A549 (cell line): Measurements from ENCODE around the gene ARHGAP30. TPM values are rescaled to one million over a fixed set of nuclear protein-coding genes. Genes with fewer than 3 reads are reported as not detected.
A peak's percentile ranks its signal among the peaks of the same experiment; 100 is the strongest.
"Not testable (repeated sequence)": the region's sequence is repeated elsewhere in the genome, so short reads cannot be mapped to it uniquely, and the experiment has no call there.

Experiments
- ATAC-seq, 2 experiments: fragments of 200-7000 bp in 1 of 2; fragments of >200 bp in 1 of 2; cut with Nextera tagmentation in 1 of 2; cut with Tn5 transposase in 1 of 2; 3 replicates each; pipeline versions ENCODE4 v1.8.0 to v1.9.1; 2018 to 2020; ENCODE audit warnings: mild to moderate bottlenecking in 1 of 2, moderate library complexity in 1 of 2
- CTCF ChIA-PET: fragments of 300-600 bp; sonication (Branson Sonifier 250); formaldehyde crosslinking; extraction: SDS; loops from one replicate; lab custom pipeline; 2021; ENCODE audit warnings: antibody characterized with exemption, inconsistent platforms; lab: Yijun Ruan, JAX
- POLR2A ChIA-PET: fragments of 350-600 bp; formaldehyde crosslinking; extraction: SDS; loops from one replicate; lab custom pipeline; 2021; ENCODE audit warnings: antibody characterized with exemption, inconsistent platforms; lab: Yijun Ruan, JAX
- DNase-seq, 2 experiments: peaks; one replicate each; pipeline versions ENCODE4 v3.0.0 to v3.0.0-alpha.2; 2011 to 2016; ENCODE audit warnings: low read depth in 1 of 2, low spot score in 1 of 2
- FAIRE-seq: peaks from 2 replicates; lab custom pipeline; 2011; peaks lifted over from hg19 to GRCh38; lab: Jason Lieb, UNC
- H3K27ac ChIP-seq, 2 experiments: fragments of >200 bp; sonication (Bioruptor Twin); formaldehyde crosslinking; 3 replicates each; pipeline ENCODE4 v1.5.1; 2016 to 2017
- H3K4me1 ChIP-seq: fragments of >200 bp; sonication (Bioruptor Twin); formaldehyde crosslinking; 3 replicates; pipeline ENCODE4 v1.6.1; 2016
- H3K4me2 ChIP-seq: fragments of >200 bp; sonication (Bioruptor Twin); formaldehyde crosslinking; 3 replicates; pipeline ENCODE4 v1.6.1; 2016
- H3K4me3 ChIP-seq: fragments of >200 bp; sonication (Bioruptor Twin); formaldehyde crosslinking; 3 replicates; pipeline ENCODE4 v1.5.1; 2016
- H3K9me3 ChIP-seq: fragments of >200 bp; sonication (Bioruptor Twin); formaldehyde crosslinking; 3 replicates; pipeline ENCODE4 v1.6.1; 2016
- EHF ChIP-seq: fragments of 250-450 bp; sonication (Bioruptor Pico); IDR thresholded peaks from 2 replicates; pipeline ENCODE4 v1.5.0; 2020; ENCODE audit warnings: mild to moderate bottlenecking
- FOXS1 ChIP-seq: fragments of 250-450 bp; sonication (Bioruptor Pico); IDR thresholded peaks from 2 replicates; pipeline ENCODE4 v1.5.0; 2020; ENCODE audit warnings: mild to moderate bottlenecking, moderate library complexity
- GATA3 ChIP-seq: IDR thresholded peaks from 2 replicates; pipeline ENCODE4 v1.6.1; 2012; ENCODE audit warnings: borderline replicate concordance
- HEYL ChIP-seq: fragments of 250-450 bp; sonication (Bioruptor Pico); IDR thresholded peaks from 2 replicates; pipeline ENCODE4 v1.8.0; 2021; ENCODE audit warnings: mild to moderate bottlenecking, moderate library complexity
- JUNB ChIP-seq: fragments of >200 bp; sonication (Bioruptor Twin); formaldehyde crosslinking; IDR thresholded peaks from 2 replicates; pipeline ENCODE4 v1.6.1; 2016
- NR3C1 ChIP-seq: fragments of >200 bp; sonication (Bioruptor Twin); formaldehyde crosslinking; IDR thresholded peaks from 3 replicates; pipeline ENCODE4 v1.6.1; 2017
- PHF8 ChIP-seq: fragments of 200-600 bp; sonication (generic); IDR thresholded peaks from 2 replicates; pipeline ENCODE4 v1.6.1; 2016; ENCODE audit warnings: low read depth, mild to moderate bottlenecking, antibody characterized with exemption, moderate library complexity, borderline replicate concordance
- POLR2AphosphoS2 ChIP-seq: conservative IDR thresholded peaks from 2 replicates; pipeline ENCODE4 v1.6.1; 2012; ENCODE audit warnings: low read length, improper control_type of control experiment, inconsistent platforms
- RFX5 ChIP-seq: fragments of 450-650 bp; IDR thresholded peaks from 2 replicates; pipeline ENCODE4 v1.7.1; 2014; ENCODE audit warnings: antibody characterized with exemption, mild to moderate bottlenecking, moderate library complexity
- TFCP2L1 ChIP-seq: fragments of 250-450 bp; sonication (Bioruptor Pico); IDR thresholded peaks from 2 replicates; pipeline ENCODE4 v1.5.0; 2021; ENCODE audit warnings: mild to moderate bottlenecking
- WGBS: methylation state at CpG from one replicate; pipeline ENCODE4 v1.1.6; 2017; ENCODE audit errors: missing lambda C conversion rate; 5-methylcytosine and 5-hydroxymethylcytosine counted together
- polyA plus RNA-seq, 4 experiments: library from polyadenylated mRNA; depleted of rRNA in 3 of 4; stranded (reverse); fragments of >200 nt; fragmentation: RNase III in 1 of 4; extraction: RNeasy Plus Mini Kit Qiagen cat#74134 plus additional on column Dnase treatment in 1 of 4; gene quantifications; 2 replicates in 3 of 4; 3 replicates in 1 of 4; pipeline ENCODE4 v1.2.3, GENCODE V29; 2011 to 2017
- TF ChIP-seq, protein P1 (sequence below): fragments of >200 bp; sonication (Bioruptor Twin); formaldehyde crosslinking; IDR thresholded peaks from 2 replicates; pipeline ENCODE4 v1.6.1; 2016
- TF ChIP-seq, protein P2 (sequence below): fragments of >200 bp; sonication (Bioruptor Twin); formaldehyde crosslinking; IDR thresholded peaks from 3 replicates; pipeline ENCODE4 v1.6.1; 2016
- TF ChIP-seq, protein P3 (sequence below): fragments of >200 bp; sonication (Bioruptor Twin); formaldehyde crosslinking; IDR thresholded peaks from 3 replicates; pipeline ENCODE4 v1.5.1; 2016
- TF ChIP-seq, protein P4 (sequence below): IDR thresholded peaks from 2 replicates; pipeline ENCODE4 v1.6.1; 2012

Gene ARHGAP30
- polyA plus RNA-seq, 2 of the 4 experiments (the other 2 are of a cell fraction): 0.06 to 0.13 TPM

DNA sequence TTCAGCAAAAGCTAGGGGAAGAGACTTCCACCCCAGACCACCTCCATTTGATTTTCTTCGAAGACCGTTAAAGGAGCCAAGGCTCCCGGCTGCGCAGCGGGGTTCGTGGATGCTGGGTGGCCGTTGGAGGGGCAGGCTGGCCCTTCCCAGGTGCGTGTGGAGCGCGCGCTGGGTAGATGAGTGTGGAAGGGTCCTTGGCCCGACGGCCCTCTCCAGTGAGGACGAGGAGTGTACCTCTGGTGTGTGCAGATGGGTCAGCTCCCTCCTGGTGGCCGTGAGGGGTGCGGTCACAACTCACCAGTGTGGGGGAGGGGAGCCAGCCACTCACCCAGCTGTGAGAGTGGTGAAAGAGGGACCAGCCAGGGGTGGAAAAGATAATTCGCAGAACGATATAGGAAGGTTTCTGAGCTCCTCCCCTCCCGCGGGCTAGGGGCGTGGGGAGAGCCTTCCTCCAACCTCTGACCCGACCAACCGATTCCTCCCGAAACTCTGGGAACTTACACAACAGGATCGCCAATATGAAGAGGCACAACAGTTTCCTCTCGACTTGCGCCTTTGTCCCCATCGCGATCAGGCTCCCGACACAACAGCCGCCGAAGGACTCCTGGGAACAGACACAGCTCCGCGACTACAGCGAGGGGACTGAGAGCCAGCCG lies 49.1 kb downstream of the ARHGAP30 start, which contains the start of gene F11R:
Gene F11R (minus strand): TSS at position 644 of the 656 bp plus-strand sequence. CDS start 79 bp downstream, at position 565.
- peak within 1 kb of the TSS; percentile 67 for H3K4me3 ChIP-seq
- ATAC-seq (peak; percentile 67 to 75), FAIRE-seq (no peak), DNase-seq (peak; percentile 49 to 80)
- WGBS: 13% methylated on average over 22 of the region's 36 CpGs
- H3K4me1 ChIP-seq: peaks cover 58% of the 10 kb centered on the region
- POLR2A ChIA-PET: interaction anchor here (0.9 to 2.2 kb wide), 7 partner anchors 17 to 112 kb away, joined by 3 to 32 read pairs (median 7); partner anchors contain the start of genes DEDD, KLHDC9 and USF1
- H3K27ac ChIP-seq: peak within 1 kb of the TSS; percentile 82 to 84
- H3K4me2 ChIP-seq: peak within 1 kb of the TSS; percentile 94
- TF ChIP-seq HEYL (CRISPR knock-in tag) (no peak), PHF8 (0 out of 2 replicates have a peak, but pooled peaks have one; percentile 11)
- TF ChIP-seq, protein P1, sequence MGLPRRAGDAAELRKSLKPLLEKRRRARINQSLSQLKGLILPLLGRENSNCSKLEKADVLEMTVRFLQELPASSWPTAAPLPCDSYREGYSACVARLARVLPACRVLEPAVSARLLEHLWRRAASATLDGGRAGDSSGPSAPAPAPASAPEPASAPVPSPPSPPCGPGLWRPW: no peak
- CTCF ChIA-PET: interaction anchor here (0.9 to 3.9 kb wide), 10 partner anchors 10 to 76 kb away, joined by 3 to 29 read pairs (median 4); partner anchors contain the start of genes KLHDC9 and USF1
- H3K9me3 ChIP-seq: no peaks in the 10 kb centered on the region

DNA sequence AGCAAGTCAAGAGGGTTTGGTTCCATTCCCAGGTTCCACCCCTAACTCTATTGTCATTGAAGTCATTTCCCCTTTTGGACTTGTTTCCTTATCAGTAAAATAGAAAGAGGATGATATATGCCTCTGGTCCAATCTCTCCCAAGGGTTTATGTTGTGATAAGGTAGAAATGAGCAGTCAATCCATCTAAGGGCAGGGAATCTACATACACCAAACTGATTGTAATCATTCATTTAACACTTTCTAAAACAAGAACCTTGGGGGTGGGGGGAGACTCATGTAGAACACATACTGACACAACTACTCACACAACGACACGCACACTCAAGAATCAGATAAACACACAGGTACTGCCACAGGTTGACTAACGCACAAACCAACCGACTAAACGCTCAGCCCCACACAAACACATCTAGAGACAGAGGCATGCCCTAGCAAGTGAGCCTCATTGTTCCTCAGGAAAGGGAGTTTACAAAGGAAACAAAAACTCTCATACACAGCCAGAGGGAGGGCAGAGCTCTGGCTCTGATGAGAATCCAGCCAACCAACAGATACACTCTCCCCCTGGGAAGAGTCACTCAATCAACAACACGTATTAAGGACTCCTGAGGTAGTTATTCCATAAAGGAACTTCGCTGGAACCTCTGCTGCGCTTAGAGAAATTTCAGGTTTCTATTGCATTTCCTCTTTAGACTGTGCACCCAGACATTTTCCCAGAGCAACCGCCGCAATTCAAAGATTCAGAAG lies 49.8 kb downstream of the ARHGAP30 start:
- POLR2A ChIA-PET: interaction anchor here (0.6 to 2.2 kb wide), 9 partner anchors 23 to 113 kb away, joined by 3 to 32 read pairs (median 6); partner anchors contain the start of genes DEDD, KLHDC9, NIT1 and PFDN2
- no peak; a peak in 1 of 6 replicates for ATAC-seq
- H3K4me1 ChIP-seq: peaks cover 54% of the 10 kb centered on the region
- FAIRE-seq: no peak
- peak overlapping the region; percentile 82 to 84 for H3K27ac ChIP-seq
- DNase-seq: no peak
- 77% methylated on average over 10 of the region's 10 CpGs for WGBS
- TF ChIP-seq GATA3: no peak
- no peak for TF ChIP-seq TFCP2L1 (CRISPR knock-in tag)
- TF ChIP-seq, protein P2, sequence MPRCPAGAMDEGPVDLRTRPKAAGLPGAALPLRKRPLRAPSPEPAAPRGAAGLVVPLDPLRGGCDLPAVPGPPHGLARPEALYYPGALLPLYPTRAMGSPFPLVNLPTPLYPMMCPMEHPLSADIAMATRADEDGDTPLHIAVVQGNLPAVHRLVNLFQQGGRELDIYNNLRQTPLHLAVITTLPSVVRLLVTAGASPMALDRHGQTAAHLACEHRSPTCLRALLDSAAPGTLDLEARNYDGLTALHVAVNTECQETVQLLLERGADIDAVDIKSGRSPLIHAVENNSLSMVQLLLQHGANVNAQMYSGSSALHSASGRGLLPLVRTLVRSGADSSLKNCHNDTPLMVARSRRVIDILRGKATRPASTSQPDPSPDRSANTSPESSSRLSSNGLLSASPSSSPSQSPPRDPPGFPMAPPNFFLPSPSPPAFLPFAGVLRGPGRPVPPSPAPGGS: no peak
- TF ChIP-seq RFX5: no peak
- no peak for TF ChIP-seq PHF8
- TF ChIP-seq, protein P3, sequence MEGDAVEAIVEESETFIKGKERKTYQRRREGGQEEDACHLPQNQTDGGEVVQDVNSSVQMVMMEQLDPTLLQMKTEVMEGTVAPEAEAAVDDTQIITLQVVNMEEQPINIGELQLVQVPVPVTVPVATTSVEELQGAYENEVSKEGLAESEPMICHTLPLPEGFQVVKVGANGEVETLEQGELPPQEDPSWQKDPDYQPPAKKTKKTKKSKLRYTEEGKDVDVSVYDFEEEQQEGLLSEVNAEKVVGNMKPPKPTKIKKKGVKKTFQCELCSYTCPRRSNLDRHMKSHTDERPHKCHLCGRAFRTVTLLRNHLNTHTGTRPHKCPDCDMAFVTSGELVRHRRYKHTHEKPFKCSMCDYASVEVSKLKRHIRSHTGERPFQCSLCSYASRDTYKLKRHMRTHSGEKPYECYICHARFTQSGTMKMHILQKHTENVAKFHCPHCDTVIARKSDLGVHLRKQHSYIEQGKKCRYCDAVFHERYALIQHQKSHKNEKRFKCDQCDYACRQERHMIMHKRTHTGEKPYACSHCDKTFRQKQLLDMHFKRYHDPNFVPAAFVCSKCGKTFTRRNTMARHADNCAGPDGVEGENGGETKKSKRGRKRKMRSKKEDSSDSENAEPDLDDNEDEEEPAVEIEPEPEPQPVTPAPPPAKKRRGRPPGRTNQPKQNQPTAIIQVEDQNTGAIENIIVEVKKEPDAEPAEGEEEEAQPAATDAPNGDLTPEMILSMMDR: no peak
- TF ChIP-seq FOXS1 (CRISPR knock-in tag): no peak
- TF ChIP-seq, protein P4, sequence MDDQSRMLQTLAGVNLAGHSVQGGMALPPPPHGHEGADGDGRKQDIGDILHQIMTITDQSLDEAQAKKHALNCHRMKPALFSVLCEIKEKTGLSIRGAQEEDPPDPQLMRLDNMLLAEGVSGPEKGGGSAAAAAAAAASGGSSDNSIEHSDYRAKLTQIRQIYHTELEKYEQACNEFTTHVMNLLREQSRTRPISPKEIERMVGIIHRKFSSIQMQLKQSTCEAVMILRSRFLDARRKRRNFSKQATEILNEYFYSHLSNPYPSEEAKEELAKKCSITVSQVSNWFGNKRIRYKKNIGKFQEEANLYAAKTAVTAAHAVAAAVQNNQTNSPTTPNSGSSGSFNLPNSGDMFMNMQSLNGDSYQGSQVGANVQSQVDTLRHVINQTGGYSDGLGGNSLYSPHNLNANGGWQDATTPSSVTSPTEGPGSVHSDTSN: no peak
- TF ChIP-seq JUNB: no peak
- no peak for TF ChIP-seq NR3C1
- no peak for TF ChIP-seq EHF (CRISPR knock-in tag)
- TF ChIP-seq POLR2AphosphoS2: no peak
- TF ChIP-seq, all 56 proteins: peak for 0
- Histone ChIP-seq H3K4me3 (peak overlapping the region; percentile 67), H3K9me3 (no peaks in the 10 kb centered on the region), H3K4me2 (peak overlapping the region; percentile 94)
- CTCF ChIA-PET: interaction anchor here (1.0 to 3.9 kb wide), 8 partner anchors 18 to 79 kb away, joined by 3 to 29 read pairs (median 4); partner anchors contain the start of genes KLHDC9 and USF1

DNA sequence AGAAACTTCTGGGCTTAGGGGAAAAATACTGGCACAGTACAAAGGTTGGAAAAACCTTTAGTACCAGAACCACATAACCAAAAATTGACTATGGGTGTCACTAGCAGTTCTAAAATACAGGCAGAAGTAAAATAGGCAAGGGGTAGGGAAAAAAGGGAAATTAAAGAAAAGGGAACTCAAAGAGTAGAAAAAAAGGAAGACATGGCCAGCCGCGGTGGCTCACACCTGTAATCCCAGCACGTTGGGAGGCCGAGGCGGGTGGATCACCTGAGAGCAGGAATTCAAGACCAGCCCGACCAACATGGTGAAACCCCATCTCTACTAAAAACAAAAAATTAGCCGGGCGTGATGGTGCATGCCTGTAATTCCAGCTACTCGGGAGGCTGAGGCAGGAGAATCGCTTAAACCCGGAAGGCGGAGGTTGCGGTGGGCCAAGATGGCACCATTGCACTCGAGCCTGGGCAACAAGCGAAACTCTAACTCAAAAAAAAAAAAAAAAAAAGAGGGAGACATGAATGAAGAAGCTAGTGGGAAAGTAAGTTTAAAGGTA lies 50.5 kb downstream of the ARHGAP30 start:
- H3K4me3 ChIP-seq, ATAC-seq, FAIRE-seq, DNase-seq, H3K9me3 ChIP-seq, H3K27ac ChIP-seq: not testable (repeated sequence)
- WGBS: 95% methylated on average over 15 of the region's 15 CpGs
- Histone ChIP-seq H3K4me1 (peaks cover 60% of the 10 kb centered on the region), H3K4me2 (peak overlapping the region; percentile 94)
- CTCF ChIA-PET: interaction anchor here (1.0 to 3.9 kb wide), 8 partner anchors 21 to 80 kb away, joined by 3 to 17 read pairs (median 4); partner anchors contain the start of gene USF1
- POLR2A ChIA-PET: interaction anchor here (0.5 to 0.6 kb wide), 4 partner anchors 15 to 98 kb away, joined by 3 to 6 read pairs (median 3); partner anchors contain the start of genes NIT1 and PFDN2
